DMS53 (cell line): ENCODE measurements around the gene SCCPDH.

ENCODE experiments used
- DNase-seq: peaks from one replicate; lab custom pipeline; 2025; lab: John Stamatoyannopoulos, UW

The SCCPDH gene

GRCh38 chr1:246786606-246787238 is 62.5 kb downstream of the SCCPDH start:
- peak; percentile 89 for DNase-seq

GRCh38 chr1:246787781-246788513 is 63.7 kb downstream of the SCCPDH start:
- DNase-seq, result no peak

- DNase-seq, result no peak
Observed at GRCh38 chr1:246788895-246789338, 64.7 kb downstream of the SCCPDH start.

- no peak for DNase-seq
Observed at GRCh38 chr1:246789454-246790339, 65.5 kb downstream of the SCCPDH start.

- DNase-seq, result no peak
Observed at GRCh38 chr1:246790364-246790763, 66.2 kb downstream of the SCCPDH start.

GRCh38 chr1:246790833-246791232 is 66.6 kb downstream of the SCCPDH start:
- DNase-seq, result no peak

- no peak for DNase-seq
Observed at GRCh38 chr1:246791303-246791918, 67.2 kb downstream of the SCCPDH start.

GRCh38 chr1:246792603-246793002 is 68.4 kb downstream of the SCCPDH start:
- no peak for DNase-seq

- no peak for DNase-seq
Observed at GRCh38 chr1:246793356-246793896, 69.2 kb downstream of the SCCPDH start.

GRCh38 chr1:246794048-246794827 is 70.0 kb downstream of the SCCPDH start:
- DNase-seq, result no peak

- DNase-seq, result peak; percentile 95
Observed at GRCh38 chr1:246794828-246795671, 70.8 kb downstream of the SCCPDH start.

GRCh38 chr1:246795906-246796694 is 71.9 kb downstream of the SCCPDH start:
- DNase-seq, result peak; percentile 84

- no peak for DNase-seq
Observed at GRCh38 chr1:246797157-246797556, 72.9 kb downstream of the SCCPDH start.

GRCh38 chr1:246797597-246797996 is 73.4 kb downstream of the SCCPDH start:
- no peak for DNase-seq

- no peak for DNase-seq
Observed at GRCh38 chr1:246798107-246798506, 73.9 kb downstream of the SCCPDH start.

- DNase-seq, result no peak
Observed at GRCh38 chr1:246798606-246799496, 74.6 kb downstream of the SCCPDH start.

- DNase-seq, result no peak
Observed at GRCh38 chr1:246800356-246800755, 76.1 kb downstream of the SCCPDH start.

GRCh38 chr1:246800756-246801155 is 76.5 kb downstream of the SCCPDH start:
- DNase-seq, result no peak
